Measurements from ENCODE around the gene STRN4. TPM values are rescaled to one million over a fixed set of nuclear protein-coding genes. Genes with fewer than 3 reads are reported as not detected.

STRN4 gene
- total RNA-seq, 1 donor from 2014 or later, result 69.8 TPM

- Mint-ChIP-seq H3K36me3 (ENCODE audit: low read depth) (peaks cover 24% of the 10 kb centered on the region), H3K9me3 (ENCODE audit: low read depth) (no peaks in the 10 kb centered on the region), H3K27ac (ENCODE audit: unreplicated experiment) (peak overlapping the region; percentile 82), H3K27me3 (ENCODE audit: low read depth) (no peaks in the 10 kb centered on the region), H3K4me1 (ENCODE audit: low read depth) (peaks cover 34% of the 10 kb centered on the region), H3K4me3 (ENCODE audit: unreplicated experiment) (no peak overlapping the region)
- no peak for DNase-seq (ENCODE audit: low spot score)
- TF ChIP-seq CTCF (IDR thresholded peaks at IDR 0.05), result no peak
Measured at GRCh38 chr19:46730595-46730994, 15.7 kb downstream of the STRN4 start.

GRCh38 chr19:46730187-46730586, 16.1 kb downstream of the STRN4 start:
- H3K4me1 Mint-ChIP-seq (ENCODE audit: low read depth), result peaks cover 34% of the 10 kb centered on the region
- DNase-seq (ENCODE audit: low spot score), result no peak
- H3K27ac Mint-ChIP-seq (ENCODE audit: unreplicated experiment), result no peak overlapping the region
- no peaks in the 10 kb centered on the region for H3K9me3 Mint-ChIP-seq (ENCODE audit: low read depth)
- H3K36me3 Mint-ChIP-seq (ENCODE audit: low read depth), result peaks cover 26% of the 10 kb centered on the region
- no peak overlapping the region for H3K4me3 Mint-ChIP-seq (ENCODE audit: unreplicated experiment)
- no peak for TF ChIP-seq CTCF (IDR thresholded peaks at IDR 0.05)
- H3K27me3 Mint-ChIP-seq (ENCODE audit: low read depth), result no peaks in the 10 kb centered on the region

DNA sequence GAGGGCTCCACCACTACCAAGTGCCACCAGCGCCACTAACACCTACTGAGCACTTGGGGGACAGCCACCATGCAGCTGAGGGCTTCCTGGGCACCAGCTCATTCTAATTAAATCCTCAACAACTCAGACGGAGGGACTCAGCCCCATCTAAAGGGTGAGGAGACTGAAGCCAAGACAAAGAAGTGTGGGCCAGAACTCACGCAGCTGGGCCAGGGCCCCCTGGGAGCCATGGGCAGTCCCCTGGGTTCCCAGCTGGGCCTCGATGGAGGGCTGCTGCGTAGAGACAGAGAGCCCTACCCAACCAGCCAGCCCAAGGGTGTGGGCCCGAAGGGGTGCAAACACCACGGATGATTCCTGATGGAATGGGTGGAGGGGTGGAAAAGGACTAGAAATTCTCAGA, 16.6 kb downstream of the STRN4 start:
- no peak for TF ChIP-seq CTCF (IDR thresholded peaks at IDR 0.05)
- Mint-ChIP-seq H3K27ac (ENCODE audit: unreplicated experiment) (no peak overlapping the region), H3K9me3 (ENCODE audit: low read depth) (no peaks in the 10 kb centered on the region), H3K27me3 (ENCODE audit: low read depth) (no peaks in the 10 kb centered on the region), H3K4me3 (ENCODE audit: unreplicated experiment) (no peak overlapping the region), H3K36me3 (ENCODE audit: low read depth) (peaks cover 26% of the 10 kb centered on the region), H3K4me1 (ENCODE audit: low read depth) (peaks cover 34% of the 10 kb centered on the region)
- DNase-seq (ENCODE audit: low spot score), result no peak

DNA sequence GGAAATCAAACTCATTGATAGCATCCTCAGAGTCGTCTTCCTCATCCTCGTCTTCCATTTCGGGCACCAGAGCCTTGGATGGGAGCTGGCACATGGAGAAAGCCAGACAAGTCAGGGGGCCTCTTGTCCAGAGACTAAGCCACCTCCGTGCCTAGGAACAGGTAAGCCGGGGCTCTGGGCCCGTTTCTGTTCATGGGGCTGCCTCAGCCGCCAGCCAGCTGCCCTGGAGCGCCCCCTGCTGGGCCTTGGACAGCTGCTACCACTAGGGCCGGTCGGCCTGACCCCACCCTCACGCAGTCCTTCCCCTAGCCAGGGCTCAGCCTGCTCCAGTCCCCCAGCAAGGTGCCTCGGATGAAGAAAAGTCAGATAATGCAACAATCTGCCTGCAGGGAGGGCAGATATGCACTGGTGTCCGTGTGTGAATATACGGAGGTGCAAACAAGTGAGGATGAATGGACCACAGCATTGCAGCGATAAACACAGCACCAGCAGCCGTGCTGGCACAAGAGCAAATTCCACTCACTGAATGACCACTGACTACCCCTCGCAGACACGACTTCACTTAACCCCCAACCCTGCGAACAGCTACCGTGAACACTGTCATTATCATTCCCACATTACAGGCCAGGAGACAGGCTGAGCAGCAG, 17.4 kb downstream of the STRN4 start:
- H3K27ac Mint-ChIP-seq (ENCODE audit: unreplicated experiment), result no peak overlapping the region
- H3K4me1 Mint-ChIP-seq (ENCODE audit: low read depth), result peaks cover 32% of the 10 kb centered on the region
- no peaks in the 10 kb centered on the region for H3K27me3 Mint-ChIP-seq (ENCODE audit: low read depth)
- TF ChIP-seq CTCF (IDR thresholded peaks at IDR 0.05), result peak; percentile 91
- DNase-seq (ENCODE audit: low spot score), result no peak
- peaks cover 24% of the 10 kb centered on the region for H3K36me3 Mint-ChIP-seq (ENCODE audit: low read depth)
- no peak overlapping the region for H3K4me3 Mint-ChIP-seq (ENCODE audit: unreplicated experiment)
- H3K9me3 Mint-ChIP-seq (ENCODE audit: low read depth), result no peaks in the 10 kb centered on the region

DNA sequence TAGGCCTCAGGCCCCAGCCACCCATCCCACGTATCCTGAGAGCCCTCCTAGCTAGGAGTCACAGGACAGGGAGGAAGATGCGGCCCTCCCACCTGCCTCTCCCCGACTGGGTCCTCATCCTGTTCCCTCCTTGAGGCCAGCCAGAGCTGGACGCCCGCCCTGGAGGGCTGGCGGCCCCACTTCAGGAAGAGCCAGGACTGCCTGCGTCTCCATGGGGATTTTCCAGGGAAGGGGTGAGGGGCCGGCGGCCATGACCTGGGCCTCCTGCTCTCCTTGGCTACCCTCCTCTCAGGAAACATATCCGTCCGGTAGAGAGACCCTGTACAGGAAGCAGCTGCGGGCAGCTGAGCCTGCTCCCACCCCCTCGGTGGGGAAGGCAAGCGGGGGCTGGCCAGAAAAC, 18.0 kb downstream of the STRN4 start:
- H3K27me3 Mint-ChIP-seq (ENCODE audit: low read depth), result no peaks in the 10 kb centered on the region
- TF ChIP-seq CTCF (IDR thresholded peaks at IDR 0.05), result no peak
- DNase-seq (ENCODE audit: low spot score), result no peak
- H3K4me1 Mint-ChIP-seq (ENCODE audit: low read depth), result peaks cover 26% of the 10 kb centered on the region
- peaks cover 22% of the 10 kb centered on the region for H3K36me3 Mint-ChIP-seq (ENCODE audit: low read depth)
- no peaks in the 10 kb centered on the region for H3K9me3 Mint-ChIP-seq (ENCODE audit: low read depth)
- H3K27ac Mint-ChIP-seq (ENCODE audit: unreplicated experiment), result no peak overlapping the region
- no peak overlapping the region for H3K4me3 Mint-ChIP-seq (ENCODE audit: unreplicated experiment)
